GM21423 (cell line): ENCODE measurements around the gene MIA.
"Not testable (repeated sequence)": the region's sequence is repeated elsewhere in the genome, so short reads cannot be mapped to it uniquely, and the experiment has no call there.

Experiments
- ATAC-seq: cut with Tn5 transposase; IDR thresholded peaks from one replicate; pipeline ENCODE4 v1.9.1; 2021; ENCODE audit warnings: mild to moderate bottlenecking, moderate library complexity; ENCODE audit not compliant: unreplicated experiment

MIA gene

DNA sequence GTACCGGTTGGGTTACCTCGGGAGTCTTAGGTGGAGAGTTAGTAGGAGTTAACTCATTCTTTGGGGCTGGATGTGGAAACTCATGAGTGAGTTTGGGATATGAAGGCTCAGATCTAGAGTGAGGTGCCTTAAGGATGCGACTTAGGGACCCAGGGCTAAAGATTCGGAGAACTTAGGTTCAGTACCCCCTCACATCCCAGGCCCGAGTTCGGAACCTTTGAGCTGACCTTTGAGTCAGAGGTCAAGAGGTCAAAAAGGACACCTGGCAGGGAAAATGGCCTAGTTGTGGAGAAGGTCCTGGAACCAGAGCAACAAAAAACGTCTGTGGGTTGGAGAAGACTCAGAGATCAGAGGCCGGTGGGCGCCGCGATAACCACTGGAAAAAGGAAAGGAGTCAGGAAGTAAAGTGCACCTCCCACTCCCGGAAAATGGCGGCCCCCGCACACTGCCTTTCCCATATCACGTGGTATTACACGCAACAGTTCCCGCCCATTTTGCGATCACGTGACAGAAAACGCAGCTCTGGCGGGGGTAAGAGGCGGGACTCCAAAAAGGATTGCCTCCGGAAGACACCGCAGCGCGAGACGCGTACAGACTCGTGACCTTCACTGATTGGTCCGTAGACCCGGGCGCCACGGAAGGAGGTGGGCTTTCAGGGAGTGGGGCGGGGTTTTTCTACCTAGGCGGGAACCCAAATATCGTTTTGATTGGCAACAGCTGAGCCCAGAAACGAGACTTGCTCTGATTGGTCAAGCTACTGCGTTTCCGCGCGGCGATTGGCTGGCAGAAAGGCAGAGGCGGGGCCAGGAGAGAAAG is 25.1 kb upstream of the MIA start, which contains the start of gene ACTMAP:
Gene ACTMAP, minus strand, starts transcription at position 420 of the 816 bp plus-strand sequence. CDS start 674 bp downstream, outside the sequence.
- peak; percentile 85 for ATAC-seq

DNA sequence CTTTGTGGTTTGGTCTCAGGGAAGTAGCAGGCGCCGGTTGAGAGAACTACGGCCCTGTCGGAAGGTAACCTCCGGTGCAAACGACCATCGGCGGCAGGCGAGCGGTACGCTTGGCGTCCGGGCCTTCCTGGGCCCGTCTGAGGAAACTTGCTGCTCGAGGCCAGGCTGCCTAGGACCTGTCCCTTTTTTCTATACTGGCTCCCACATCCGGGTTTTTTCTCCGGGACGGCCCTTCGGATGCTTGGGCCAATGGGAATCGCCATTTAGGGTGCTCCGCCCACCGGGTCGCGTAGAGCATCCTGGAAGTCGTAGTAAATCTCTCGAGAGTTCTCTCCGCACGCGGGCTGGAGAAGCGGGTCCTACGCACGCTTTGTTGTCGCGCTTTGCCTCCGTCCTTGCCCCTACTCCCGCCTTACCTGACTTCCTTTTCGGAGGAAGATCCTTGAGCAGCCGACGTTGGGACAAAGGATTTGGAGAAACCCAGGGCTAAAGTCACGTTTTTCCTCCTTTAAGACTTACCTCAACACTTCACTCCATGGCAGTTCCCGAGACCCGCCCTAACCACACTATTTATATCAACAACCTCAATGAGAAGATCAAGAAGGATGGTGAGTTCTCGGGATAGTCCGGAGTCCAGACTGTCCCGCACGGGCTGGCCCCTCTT is 24.3 kb upstream of the MIA start, which contains the start of gene SNRPA:
Gene SNRPA, plus strand, starts transcription at position 330 of the 664 bp plus-strand sequence. Its CDS starts 206 bp downstream, at position 536.
- peak; percentile 47 for ATAC-seq

DNA sequence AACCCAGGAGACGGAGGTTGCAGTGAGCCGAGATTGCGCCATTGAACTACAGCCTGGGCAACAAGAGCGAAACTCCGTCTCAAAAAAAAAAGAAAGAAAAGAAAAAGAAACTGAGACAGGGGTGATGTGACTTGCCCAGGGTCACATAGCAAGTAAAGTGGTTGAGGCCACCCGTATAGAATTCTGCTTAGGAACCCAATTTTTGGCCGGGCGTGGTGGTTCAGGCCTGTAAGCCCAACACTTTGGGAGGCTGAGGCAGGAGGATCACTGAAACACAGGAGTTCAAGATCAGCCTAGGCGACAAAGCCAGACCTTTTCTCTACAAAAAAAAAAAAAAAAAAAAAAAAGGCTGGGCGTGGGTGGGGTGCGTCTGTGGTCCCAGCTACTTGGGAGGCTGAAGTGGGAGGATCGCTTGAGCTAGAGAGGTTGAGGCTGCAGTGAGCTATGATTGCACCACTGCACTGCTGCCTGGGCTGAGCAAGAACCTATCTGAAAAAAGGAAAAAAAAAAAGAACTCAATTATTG is 23.0 kb upstream of the MIA start:
- no peak for ATAC-seq

DNA sequence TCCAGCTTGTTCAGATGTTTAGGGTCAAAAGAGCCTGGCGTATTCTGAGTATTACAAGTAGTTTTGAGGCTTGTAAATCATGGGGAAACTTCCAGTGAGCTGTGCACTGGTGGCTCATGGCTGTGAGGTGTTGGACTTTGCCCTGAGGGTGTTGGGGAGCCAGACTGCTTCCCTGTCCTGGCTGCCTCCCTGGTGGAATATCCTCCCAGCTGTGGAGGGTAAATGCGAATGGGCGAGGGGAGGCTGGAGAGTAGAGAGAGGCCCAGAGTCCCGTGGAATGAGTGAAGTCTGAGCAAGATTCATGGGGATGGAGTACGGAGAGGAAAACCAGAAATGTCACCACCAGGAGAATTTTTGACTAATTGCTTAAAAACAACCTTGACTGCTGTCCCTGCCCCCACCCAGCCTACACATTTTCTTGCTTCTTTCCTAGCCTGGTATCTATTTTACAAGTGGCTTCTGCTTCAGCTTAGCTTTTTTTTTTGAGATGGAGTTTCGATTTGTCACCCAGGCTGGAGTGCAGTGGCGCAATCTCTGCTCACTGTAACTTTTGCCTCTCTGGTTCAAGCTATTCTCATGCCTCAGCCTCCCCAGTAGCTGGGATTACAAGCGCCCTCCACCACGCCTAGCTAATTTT is 20.6 kb upstream of the MIA start:
- ATAC-seq, result no peak

DNA sequence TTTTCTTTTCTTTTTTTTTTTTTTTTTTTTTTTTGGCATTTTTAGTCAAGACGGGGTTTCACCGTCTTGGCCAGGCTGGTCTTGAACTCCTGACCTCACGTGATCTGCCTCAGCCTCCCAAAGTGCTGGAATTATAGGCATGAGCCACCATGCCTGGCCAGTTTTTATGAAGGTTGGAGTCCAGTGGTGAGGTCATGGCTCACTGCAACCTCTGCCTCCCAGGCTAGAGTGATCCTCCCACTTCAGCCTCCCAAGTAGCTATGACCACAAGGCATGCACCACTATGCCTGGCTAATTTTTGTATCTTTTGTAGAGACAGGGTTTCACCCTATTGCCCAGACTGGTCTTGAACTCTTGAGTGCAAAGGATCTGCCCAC is 20.1 kb upstream of the MIA start:
- ATAC-seq, result no peak

DNA sequence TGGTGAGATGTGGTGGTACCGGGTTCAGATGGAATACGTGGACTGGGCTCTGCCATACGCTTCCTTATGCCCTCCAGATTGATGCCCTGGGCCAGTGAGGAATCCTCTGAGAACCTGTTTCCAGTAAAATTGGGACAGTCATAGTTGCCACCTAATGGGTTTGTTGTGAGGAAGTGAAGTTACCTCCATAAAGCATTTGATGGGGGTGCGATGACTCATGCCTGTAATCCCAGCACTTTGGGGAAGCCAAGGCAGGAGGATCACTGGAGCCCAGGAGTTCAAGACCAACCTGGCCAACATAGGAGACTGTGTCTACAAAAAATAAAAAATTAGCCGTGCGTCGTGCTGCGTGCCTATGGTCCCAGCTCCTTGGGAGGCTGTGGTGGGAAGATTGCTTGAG is 19.5 kb upstream of the MIA start:
- no peak for ATAC-seq

DNA sequence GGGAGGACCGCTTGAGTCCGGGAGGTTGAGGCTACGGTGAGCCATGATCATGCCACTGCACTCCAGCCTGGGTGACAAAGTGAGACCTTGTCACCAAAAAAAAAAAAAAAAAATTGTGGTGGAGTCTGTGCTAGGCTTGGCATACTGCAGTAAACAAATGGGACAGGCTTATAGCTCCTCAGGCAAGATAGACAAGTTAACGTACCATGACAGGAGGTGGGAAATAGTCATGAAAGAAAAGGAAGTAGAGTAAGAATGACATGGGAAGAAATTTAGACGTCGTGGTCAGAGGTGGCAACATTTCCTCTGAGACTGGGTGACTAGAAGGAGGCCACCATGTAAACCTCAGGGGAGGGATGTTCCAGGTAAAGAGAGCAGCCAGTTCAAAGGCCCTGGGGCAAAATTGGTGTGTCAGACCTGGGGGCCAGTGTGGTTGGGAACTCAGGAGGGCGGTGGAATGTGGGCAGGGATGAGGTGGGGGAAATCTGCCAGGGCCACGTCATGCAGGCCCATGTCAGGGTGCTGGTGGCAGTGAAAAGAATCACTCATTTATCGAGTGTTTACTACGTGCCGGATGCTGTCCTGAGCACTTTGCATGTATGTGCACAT is 18.7 kb upstream of the MIA start:
- ATAC-seq, result no peak

DNA sequence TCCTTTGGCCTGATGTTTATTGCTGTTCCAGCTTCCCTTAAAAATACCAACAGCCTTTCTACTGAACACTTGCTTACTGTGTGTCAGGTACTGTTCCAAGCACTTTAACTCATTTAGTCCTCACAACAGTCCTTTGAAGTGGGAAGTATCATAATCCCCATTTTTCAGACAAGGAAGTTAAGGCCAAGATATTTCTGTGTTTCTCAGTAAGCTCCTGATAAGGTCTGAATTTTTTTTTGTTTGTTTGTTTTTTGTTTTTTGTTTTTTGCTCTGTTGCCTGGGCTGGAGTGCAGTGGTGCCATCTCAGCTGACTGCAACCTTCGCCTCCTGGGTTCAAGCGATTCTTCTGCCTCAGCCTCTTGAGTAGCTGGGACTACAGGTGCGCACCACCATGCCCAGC is 16.8 kb upstream of the MIA start:
- ATAC-seq, result no peak

DNA sequence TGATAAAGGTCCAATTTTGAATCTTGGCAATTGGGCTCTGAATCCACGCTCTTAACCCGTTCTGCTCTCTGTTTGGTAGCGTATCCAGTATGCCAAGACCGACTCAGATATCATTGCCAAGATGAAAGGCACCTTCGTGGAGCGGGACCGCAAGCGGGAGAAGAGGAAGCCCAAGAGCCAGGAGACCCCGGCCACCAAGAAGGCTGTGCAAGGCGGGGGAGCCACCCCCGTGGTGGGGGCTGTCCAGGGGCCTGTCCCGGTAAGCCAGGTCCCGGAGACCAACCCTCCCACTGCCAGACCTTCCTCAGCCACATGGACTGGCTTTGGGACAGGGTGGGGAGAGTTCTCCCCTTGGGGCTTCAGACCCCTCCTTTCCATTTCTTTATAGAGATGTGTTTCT is 16.0 kb upstream of the MIA start:
- no peak for ATAC-seq

DNA sequence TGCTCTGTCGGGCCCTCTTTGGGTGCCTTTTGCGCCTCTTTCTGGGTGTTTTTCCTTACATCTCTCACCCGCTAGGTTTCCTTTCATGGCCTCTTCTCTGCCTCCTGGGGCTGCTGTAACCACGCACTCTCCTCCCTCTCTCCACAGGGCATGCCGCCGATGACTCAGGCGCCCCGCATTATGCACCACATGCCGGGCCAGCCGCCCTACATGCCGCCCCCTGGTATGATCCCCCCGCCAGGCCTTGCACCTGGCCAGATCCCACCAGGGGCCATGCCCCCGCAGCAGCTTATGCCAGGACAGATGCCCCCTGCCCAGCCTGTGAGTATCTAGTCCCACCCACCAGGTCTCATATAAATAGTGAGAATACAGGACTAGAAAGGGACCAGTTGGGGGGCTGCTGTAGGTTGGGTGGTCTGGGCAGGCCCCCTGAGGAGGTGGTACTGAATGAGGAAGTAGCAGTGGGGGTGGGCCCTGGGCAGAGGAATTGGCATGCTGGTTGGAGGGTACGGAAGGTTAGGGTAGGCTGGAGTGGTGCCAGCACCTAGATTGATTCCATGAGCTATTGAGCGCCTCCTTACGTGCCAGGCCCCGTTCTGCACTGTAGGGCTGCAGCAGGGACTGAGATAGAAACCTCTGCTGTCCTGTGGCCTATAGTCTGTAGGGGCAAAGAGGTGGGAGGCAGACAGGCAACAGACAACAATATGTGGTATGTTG is 12.4 kb upstream of the MIA start:
- no peak for ATAC-seq

DNA sequence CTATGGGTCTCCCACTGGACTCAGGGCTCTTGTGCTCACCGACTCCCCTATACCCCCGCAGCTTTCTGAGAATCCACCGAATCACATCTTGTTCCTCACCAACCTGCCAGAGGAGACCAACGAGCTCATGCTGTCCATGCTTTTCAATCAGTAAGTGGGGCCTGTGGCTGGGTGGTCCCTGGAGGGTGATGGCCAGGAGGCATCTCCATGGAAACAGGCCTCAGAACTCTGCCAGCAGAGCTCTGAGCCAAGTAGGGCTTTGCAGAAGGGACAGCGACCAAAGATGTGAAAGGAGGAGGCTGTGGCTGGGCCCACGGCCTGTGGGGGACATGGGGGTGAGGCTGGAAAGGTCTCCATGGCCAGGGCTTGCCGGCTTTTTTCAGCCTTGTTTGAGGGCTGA is 11.8 kb upstream of the MIA start:
- no peak for ATAC-seq

DNA sequence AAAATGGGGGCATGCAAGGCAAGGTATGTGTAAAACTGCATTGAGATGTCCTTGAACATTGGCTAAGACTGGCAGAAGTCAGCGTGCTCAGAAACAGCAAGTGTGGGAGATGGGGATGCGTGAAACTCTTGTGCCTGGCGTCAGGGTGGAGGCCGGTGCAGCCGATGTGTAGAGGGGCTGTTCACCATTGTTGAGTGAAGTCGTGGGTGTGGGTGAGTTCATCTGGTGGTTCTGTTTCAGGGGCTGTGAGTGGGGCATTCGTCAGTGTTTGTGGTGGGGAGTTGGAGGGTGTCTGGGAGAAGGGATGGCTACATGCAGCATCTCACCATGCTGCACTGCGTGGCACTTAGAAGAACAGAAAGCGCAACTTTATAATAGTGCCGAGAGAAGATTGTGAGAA is 11.4 kb upstream of the MIA start:
- ATAC-seq, result no peak

DNA sequence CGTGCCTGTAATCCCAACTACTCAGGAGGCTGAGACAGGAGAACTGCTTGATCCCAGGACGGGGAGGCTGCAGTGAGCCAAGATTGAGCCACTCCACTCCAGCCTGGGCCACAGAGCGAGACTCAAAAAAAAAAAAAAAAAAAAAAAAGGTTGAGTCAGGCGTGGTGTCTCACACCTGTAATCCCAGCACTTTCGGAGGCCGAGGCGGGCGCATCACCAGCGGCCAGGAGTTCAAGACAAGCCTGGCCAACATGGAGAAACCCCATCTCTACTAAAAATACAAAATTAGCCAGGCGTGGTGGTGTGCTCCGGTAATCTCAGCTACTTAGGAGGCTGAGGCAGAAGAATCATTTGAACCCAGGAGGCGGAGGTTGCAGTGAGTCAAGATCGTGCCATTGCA is 8.9 kb upstream of the MIA start:
- not testable (repeated sequence) for ATAC-seq

DNA sequence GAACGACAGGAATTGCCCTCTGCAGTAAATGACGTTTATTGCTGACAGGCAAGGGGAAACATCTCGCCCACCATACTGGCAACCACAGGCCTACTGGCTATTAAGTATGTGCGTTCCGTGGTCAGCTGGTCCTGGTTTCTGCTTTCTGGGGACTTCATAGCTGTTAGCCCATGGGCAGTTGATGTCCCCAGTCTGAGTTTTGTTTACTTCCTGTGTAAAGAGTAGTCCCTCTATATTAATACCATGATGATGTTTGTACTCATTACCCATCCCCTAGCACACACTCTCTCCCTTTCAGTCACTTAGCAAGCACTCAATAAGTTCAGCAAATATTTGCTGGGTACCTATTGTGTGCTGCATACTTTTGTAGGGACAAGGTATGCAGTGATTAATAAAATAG is 6.5 kb upstream of the MIA start:
- no peak for ATAC-seq

DNA sequence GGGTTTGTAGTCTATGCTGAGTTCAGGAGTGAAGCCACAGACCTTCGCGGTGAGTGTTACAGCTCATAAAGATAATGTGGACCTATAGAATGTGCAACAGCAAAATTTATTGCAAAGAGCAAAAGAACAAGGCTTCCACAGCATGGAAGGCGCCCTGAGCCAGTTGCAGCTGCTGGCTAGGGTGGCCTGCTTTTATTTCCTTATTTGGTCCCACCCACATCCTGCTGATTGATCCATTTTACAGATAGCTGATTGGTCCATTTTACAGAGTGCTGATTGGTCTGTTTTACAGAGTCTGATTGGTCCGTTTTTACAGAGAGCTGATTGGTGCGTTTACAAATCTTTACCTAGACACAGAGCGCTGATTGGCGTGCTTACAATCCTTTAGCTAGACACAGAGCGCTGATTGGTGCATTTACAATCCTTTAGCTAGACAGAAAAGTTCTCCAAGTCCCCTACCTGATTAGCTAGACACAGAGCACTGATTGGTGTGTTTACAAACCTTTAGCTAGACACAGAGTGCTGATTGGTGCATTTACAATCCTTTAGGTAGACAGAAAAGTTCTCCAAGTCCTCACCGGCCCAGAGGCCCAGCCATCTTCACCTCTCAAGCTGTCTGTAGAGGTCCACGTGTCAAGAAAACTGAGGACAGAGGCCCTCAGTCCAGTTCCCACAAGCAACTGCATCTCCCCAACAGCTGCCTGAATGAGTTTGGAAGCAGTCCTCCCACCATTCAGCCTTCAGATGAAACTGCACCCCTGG is 4.0 kb upstream of the MIA start:
- ATAC-seq, result not testable (repeated sequence)

DNA sequence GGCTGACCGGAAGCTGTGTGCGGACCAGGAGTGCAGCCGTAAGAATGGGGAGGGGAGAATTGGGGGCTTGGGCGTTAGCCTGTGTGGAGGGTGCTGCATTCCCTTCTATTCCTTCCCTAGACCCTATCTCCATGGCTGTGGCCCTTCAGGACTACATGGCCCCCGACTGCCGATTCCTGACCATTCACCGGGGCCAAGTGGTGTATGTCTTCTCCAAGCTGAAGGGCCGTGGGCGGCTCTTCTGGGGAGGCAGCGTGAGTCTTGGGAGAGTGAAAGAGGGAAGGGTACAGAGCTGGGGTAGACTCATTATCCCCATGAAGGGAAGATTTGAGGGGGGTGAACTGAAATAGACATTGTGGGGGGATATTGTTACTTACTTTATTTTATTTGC is 306 bp downstream of the MIA start:
- ATAC-seq, result no peak

DNA sequence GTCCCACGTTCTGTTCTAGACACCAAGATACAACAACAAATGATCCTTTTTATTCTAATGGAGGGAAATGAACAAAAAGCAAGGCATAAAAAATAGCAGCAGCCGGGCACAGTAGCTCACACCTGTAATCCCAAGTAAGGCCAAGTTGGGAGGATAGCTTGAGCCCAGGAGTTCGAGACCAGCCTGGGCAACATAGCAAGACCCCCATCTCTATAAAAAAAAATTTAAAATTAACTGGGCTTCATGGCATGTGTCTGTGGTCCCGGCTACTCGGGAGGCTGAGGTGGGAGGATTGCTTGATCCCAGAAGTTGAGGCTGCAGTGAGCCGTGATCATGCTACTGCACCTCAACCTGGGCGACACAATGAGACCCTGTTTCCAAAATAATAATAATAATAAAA is 1.0 kb downstream of the MIA start:
- ATAC-seq, result no peak

DNA sequence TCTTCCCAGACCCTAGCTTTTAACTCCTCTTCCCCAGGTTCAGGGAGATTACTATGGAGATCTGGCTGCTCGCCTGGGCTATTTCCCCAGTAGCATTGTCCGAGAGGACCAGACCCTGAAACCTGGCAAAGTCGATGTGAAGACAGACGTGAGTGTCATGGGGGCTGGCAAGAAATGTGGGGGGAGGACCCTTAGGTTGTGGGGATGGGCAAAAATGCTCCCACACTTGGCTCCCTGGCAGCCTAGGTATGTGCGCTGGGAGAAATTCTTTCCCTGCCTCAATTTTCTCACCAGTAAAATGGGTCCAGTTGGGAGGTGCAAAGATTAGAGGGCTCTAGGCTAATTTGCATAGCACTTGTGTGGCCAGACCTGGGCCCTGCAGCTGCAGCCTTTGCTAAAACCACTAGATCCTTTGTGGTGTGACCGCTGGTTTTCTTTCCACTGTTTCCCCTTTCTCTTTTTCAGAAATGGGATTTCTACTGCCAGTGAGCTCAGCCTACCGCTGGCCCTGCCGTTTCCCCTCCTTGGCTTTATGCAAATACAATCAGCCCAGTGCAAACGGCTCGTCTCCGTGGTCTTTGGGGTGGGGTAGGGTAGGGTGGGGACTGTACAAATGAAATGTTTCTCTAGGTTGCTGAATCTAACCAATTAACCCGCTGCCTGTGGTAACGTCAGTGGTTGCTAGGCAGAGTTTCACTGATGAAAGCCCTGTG is 1.8 kb downstream of the MIA start:
- ATAC-seq, result peak; percentile 56

DNA sequence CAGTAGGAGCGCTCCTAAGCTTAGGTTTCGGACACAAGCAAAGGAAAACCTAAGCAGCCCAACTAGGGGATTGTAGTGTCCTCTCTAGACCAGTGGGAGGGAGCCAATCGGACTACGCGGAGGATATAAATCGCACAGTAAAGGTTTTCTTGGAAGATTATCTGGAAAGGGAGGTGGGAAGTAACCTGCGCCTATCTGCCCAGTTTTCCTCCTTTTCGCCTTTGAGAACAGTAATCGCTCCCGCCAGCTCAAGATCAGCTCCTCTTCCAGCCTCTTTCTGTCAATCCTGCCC is 2.3 kb downstream of the MIA start:
- no peak for ATAC-seq
